Kidney epithelial cell (primary cell): ENCODE results near the gene NPAS4. TPM values are rescaled to one million over a fixed set of nuclear protein-coding genes. Genes with fewer than 3 reads are reported as not detected.

Experiments used
- DNase-seq: peaks from one replicate; pipeline ENCODE4 v3.0.0-alpha.2; 2010; ENCODE audit warnings: low read depth
- H3K27me3 ChIP-seq: 2 replicates; pipeline ENCODE4 v1.6.0; 2011; ENCODE audit warnings: low read length; ENCODE audit not compliant: control insufficient read depth, insufficient read depth
- H3K36me3 ChIP-seq: 2 replicates; pipeline ENCODE4 v1.5.1; 2011; ENCODE audit warnings: low read length; ENCODE audit not compliant: control insufficient read depth, insufficient read depth
- H3K4me3 ChIP-seq: 2 replicates; pipeline ENCODE4 v1.5.1; 2011; ENCODE audit warnings: low read depth, mild to moderate bottlenecking, control low read depth, low read length
- total RNA-seq: library from RNA; depleted of rRNA; stranded (reverse); fragments of >200 nt; gene quantifications from 2 replicates; pipeline ENCODE4 v1.2.3, GENCODE V29; 2015
- TF ChIP-seq, protein P1 (sequence below): IDR thresholded peaks from 2 replicates; pipeline ENCODE4 v1.5.1; 2011; ENCODE audit warnings: mild to moderate bottlenecking, moderate library complexity, low read length, control low read depth, inconsistent platforms; ENCODE audit not compliant: insufficient read depth, poor library complexity, severe bottlenecking

The NPAS4 gene
- total RNA-seq, 1 donor from 2014 or later, result not detected

DNA sequence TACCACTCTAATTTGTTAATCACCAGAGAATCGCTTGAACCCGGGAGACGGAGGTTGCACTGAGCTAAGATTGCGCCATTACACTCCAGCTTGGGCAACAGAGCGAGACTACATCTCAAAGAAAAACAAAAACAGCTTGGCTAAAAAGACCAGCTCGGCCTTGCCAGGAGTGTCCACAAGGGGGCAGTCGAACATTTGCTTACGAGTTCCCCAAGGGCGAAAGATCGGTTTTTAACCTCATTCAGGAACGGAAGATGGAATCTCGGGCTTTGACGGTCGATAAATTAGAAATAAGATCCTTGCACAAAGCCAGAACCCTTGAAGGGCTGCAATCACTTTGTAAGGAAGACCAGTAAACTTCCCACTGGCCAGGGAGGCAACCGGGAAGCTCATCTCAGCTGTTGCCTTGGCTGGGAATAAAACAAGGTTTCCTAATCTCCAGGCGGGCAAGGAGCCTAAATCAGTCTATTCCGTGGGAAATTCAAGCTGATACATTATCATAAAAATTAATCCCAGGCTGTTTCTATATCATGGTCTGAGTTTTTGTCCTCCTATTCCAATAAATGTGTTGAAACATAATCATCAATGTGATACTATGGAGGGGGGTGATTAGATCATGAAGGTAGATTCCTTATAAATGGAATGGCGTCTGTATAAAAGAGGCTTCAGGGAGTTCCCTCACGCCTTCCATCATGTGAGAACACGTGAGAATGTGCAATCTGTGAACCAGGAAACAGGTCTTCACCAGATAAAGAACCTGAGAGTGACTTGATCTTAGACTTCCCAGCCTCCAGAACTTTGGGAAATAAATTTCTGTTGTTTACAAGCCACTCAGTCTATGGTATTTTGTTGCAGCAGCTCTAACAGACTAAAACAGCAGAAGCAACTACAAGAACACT lies 34.4 kb upstream of the NPAS4 start:
- H3K36me3 ChIP-seq, result no peaks in the 10 kb centered on the region
- peak; percentile 61 for DNase-seq
- H3K27me3 ChIP-seq, result no peaks in the 10 kb centered on the region
- no peak overlapping the region for H3K4me3 ChIP-seq
- TF ChIP-seq, protein P1, sequence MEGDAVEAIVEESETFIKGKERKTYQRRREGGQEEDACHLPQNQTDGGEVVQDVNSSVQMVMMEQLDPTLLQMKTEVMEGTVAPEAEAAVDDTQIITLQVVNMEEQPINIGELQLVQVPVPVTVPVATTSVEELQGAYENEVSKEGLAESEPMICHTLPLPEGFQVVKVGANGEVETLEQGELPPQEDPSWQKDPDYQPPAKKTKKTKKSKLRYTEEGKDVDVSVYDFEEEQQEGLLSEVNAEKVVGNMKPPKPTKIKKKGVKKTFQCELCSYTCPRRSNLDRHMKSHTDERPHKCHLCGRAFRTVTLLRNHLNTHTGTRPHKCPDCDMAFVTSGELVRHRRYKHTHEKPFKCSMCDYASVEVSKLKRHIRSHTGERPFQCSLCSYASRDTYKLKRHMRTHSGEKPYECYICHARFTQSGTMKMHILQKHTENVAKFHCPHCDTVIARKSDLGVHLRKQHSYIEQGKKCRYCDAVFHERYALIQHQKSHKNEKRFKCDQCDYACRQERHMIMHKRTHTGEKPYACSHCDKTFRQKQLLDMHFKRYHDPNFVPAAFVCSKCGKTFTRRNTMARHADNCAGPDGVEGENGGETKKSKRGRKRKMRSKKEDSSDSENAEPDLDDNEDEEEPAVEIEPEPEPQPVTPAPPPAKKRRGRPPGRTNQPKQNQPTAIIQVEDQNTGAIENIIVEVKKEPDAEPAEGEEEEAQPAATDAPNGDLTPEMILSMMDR, result peak; percentile 95

DNA sequence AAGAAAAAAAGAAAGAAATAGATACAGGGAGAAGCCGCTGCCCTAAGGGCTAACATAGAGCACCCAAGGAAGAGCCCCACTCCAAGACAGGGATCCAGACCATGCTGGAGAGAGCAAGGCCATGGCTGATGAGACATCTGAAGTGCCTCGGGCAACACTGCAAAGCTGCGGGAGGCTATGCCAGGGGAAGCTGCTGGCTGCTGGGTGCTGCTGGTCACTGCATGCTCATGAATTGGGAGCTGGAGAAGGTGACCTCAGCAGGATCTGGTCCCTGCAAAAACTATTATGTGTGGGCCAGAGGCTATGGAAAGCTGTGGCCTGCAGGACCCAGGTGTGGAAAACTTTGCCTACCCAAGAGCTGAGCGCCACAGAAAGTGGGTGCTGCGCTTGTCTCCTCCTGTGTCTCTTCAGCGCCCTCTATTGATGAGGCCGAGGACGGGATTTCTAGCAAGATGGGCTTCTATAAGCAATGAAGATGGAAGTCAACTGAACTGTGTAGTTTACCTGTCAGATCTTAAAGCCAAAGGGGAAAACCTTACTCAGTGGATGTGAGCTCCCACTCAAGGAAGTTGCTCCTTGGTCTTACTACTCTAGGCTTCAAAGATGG lies 32.0 kb upstream of the NPAS4 start:
- TF ChIP-seq, protein P1, result peak; percentile 92
- Histone ChIP-seq H3K4me3 (no peak overlapping the region), H3K36me3 (no peaks in the 10 kb centered on the region), H3K27me3 (peaks cover 2% of the 10 kb centered on the region)
- DNase-seq, result no peak

DNA sequence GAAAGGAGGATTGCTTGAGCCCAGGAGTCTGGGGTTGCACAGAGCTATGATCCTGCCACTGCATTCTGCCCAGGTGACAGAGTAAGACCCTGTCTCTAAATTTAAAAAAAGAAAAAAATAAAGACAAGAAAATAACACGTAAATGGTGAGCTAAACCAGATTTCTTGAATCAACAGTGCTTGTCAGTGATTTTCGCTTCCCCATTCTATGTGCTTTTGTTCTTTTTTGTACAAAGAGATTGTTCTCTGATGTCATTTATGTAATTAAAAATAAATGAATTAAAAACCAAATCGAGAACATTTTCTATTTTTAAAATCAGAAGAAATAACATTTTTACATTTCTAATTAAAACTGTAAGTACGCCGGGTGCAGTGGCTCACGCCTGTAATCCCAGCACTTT lies 29.5 kb upstream of the NPAS4 start:
- H3K27me3 ChIP-seq, result peaks cover 2% of the 10 kb centered on the region
- DNase-seq, result no peak
- H3K36me3 ChIP-seq, result no peaks in the 10 kb centered on the region
- TF ChIP-seq, protein P1, result no peak
- H3K4me3 ChIP-seq, result no peak overlapping the region

DNA sequence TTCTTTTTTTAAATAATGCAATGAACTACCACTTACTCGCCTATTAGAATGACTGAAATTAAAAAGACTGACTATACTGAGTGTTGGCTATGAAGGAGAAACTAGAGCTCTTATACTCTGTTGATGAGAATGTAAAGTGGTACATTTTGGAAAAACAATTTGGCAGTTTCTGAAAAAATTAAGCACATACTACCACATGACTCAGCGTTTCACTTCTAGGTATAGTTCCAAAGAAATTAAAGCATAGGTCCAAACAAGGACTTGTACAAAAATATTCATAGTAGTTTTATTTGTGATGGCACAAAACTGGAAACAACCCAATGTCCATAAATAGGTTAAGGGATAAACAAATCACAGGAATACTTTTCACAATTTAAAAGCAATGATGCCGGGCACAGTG lies 26.9 kb upstream of the NPAS4 start:
- H3K27me3 ChIP-seq, result peaks cover 2% of the 10 kb centered on the region
- H3K36me3 ChIP-seq, result no peaks in the 10 kb centered on the region
- H3K4me3 ChIP-seq, result no peak overlapping the region
- no peak for DNase-seq
- TF ChIP-seq, protein P1, result no peak

DNA sequence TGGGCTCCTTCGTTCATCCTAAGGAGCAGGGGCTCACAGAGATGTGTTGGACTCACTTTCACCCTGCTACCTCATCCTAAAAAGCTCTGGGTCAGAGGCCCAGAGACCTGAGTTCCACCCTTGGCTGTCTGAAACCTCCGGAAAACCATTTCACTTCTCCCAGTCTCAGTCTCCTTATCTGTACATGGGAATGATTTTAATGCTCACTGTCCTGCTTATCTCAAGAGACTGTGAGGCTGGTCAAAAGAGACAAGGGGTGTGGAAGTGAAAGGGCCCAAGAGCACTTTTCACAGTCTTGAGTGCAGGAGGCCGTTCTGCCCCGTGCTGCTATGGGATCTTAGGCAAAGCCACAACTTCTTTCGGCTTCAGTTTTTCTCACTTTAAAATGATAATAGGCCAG lies 13.2 kb upstream of the NPAS4 start:
- no peak for DNase-seq
- Histone ChIP-seq H3K27me3 (peaks cover 33% of the 10 kb centered on the region), H3K4me3 (no peak overlapping the region), H3K36me3 (no peaks in the 10 kb centered on the region)
- TF ChIP-seq, protein P1, result no peak
